H9 (cell line): ENCODE measurements around the gene KCNK1. TPM values are rescaled to one million over a fixed set of nuclear protein-coding genes. Genes with fewer than 3 reads are reported as not detected.

Experiments
- DNase-seq: peaks from one replicate; pipeline ENCODE4 v3.0.0-alpha.2; 2017
- H2AFZ ChIP-seq: one replicate; pipeline ENCODE4 v1.6.1; 2013; ENCODE audit warnings: mild to moderate bottlenecking, low read length, control low read depth, moderate library complexity
- H2AK5ac ChIP-seq: 2 replicates; pipeline ENCODE4 v1.6.1; 2013; ENCODE audit warnings: low read length, control low read depth, mixed read lengths; ENCODE audit not compliant: insufficient read length
- H2BK120ac ChIP-seq: one replicate; pipeline ENCODE4 v1.6.1; 2013; ENCODE audit warnings: low read depth, mild to moderate bottlenecking, low read length, control low read depth, inconsistent platforms; ENCODE audit not compliant: poor library complexity, severe bottlenecking
- H2BK12ac ChIP-seq: 2 replicates; pipeline ENCODE4 v1.6.1; 2013; ENCODE audit warnings: low read length, control low read depth, mixed read lengths, low read depth; ENCODE audit not compliant: insufficient read length
- H2BK15ac ChIP-seq: 2 replicates; pipeline ENCODE4 v1.6.1; 2013; ENCODE audit warnings: low read depth, low read length, control low read depth
- H2BK20ac ChIP-seq: one replicate; pipeline ENCODE4 v1.6.1; 2013; ENCODE audit warnings: low read depth, mild to moderate bottlenecking, low read length, control low read depth, inconsistent platforms; ENCODE audit not compliant: poor library complexity, severe bottlenecking
- H2BK5ac ChIP-seq: 2 replicates; pipeline ENCODE4 v1.6.1; 2013; ENCODE audit warnings: low read length, control low read depth, mixed read lengths; ENCODE audit not compliant: insufficient read length
- H3K14ac ChIP-seq: 2 replicates; pipeline ENCODE4 v1.6.1; 2013; ENCODE audit warnings: low read length, control low read depth; ENCODE audit not compliant: insufficient read depth
- H3K18ac ChIP-seq: 2 replicates; pipeline ENCODE4 v1.6.1; 2013; ENCODE audit warnings: low read depth, mild to moderate bottlenecking, mixed read lengths, low read length, control low read depth; ENCODE audit not compliant: insufficient read length
- H3K23ac ChIP-seq: 2 replicates; pipeline ENCODE4 v1.6.1; 2013; ENCODE audit warnings: low read length, control low read depth, mixed read lengths, low read depth; ENCODE audit not compliant: insufficient read length
- H3K23me2 ChIP-seq: 2 replicates; pipeline ENCODE4 v1.6.1; 2013; ENCODE audit warnings: low read depth, mild to moderate bottlenecking, mixed read lengths, low read length, control low read depth; ENCODE audit not compliant: insufficient read length, poor library complexity, severe bottlenecking
- H3K27ac ChIP-seq: 2 replicates; pipeline ENCODE4 v1.5.1; 2013; ENCODE audit warnings: low read length, control low read depth, mixed read lengths, low read depth; ENCODE audit not compliant: insufficient read length
- H3K27me3 ChIP-seq: 2 replicates; pipeline ENCODE4 v1.6.1; 2013; ENCODE audit warnings: low read length, control low read depth, inconsistent platforms; ENCODE audit not compliant: insufficient read depth
- H3K4ac ChIP-seq: 2 replicates; pipeline ENCODE4 v1.6.1; 2013; ENCODE audit warnings: low read depth, mild to moderate bottlenecking, control low read depth, inconsistent platforms, low read length, moderate library complexity
- H3K4me1 ChIP-seq: 2 replicates; pipeline ENCODE4 v1.6.1; 2013; ENCODE audit warnings: low read length, control low read depth, inconsistent platforms; ENCODE audit not compliant: insufficient read depth
- H3K4me2 ChIP-seq: 2 replicates; pipeline ENCODE4 v1.6.1; 2013; ENCODE audit warnings: low read length, control low read depth, mixed read lengths; ENCODE audit not compliant: insufficient read length, insufficient read depth
- H3K56ac ChIP-seq: 2 replicates; pipeline ENCODE4 v1.6.1; 2013; ENCODE audit warnings: low read depth, mild to moderate bottlenecking, mixed read lengths, low read length, control low read depth; ENCODE audit not compliant: insufficient read length
- H3K79me1 ChIP-seq: 2 replicates; pipeline ENCODE4 v1.6.1; 2013; ENCODE audit warnings: low read depth, mild to moderate bottlenecking, moderate library complexity, low read length, control low read depth, inconsistent platforms; ENCODE audit not compliant: insufficient read depth, poor library complexity, severe bottlenecking
- H3K79me2 ChIP-seq: 2 replicates; pipeline ENCODE4 v1.6.1; 2013; ENCODE audit warnings: low read length, control low read depth, inconsistent platforms; ENCODE audit not compliant: insufficient read depth
- H3K9ac ChIP-seq: 2 replicates; pipeline ENCODE4 v1.6.1; 2013; ENCODE audit warnings: low read length, control low read depth, mixed read lengths; ENCODE audit not compliant: insufficient read length; ENCODE audit errors: extremely low read depth
- H3K9me3 ChIP-seq: one replicate; pipeline ENCODE4 v1.6.1; 2013; ENCODE audit warnings: low read depth, low read length, inconsistent platforms; ENCODE audit not compliant: control insufficient read depth
- H3T11ph ChIP-seq: one replicate; pipeline ENCODE4 v1.6.1; 2013; ENCODE audit warnings: mild to moderate bottlenecking, low read length, control low read depth, inconsistent platforms
- H4K20me1 ChIP-seq: one replicate; pipeline ENCODE4 v1.6.1; 2013; ENCODE audit not compliant: control insufficient read depth, insufficient read length, insufficient read depth
- H4K5ac ChIP-seq: 2 replicates; pipeline ENCODE4 v1.6.1; 2013; ENCODE audit warnings: low read depth, mild to moderate bottlenecking, mixed read lengths, low read length, control low read depth; ENCODE audit not compliant: insufficient read length
- H4K8ac ChIP-seq: replicated peaks from 2 replicates; pipeline ENCODE4 v1.6.1; 2013; ENCODE audit warnings: low read length, control low read depth, mixed read lengths, low read depth; ENCODE audit not compliant: insufficient read length
- H4K91ac ChIP-seq: 2 replicates; pipeline ENCODE4 v1.6.1; 2013; ENCODE audit warnings: low read depth, mild to moderate bottlenecking, moderate library complexity, mixed read lengths, low read length, control low read depth; ENCODE audit not compliant: insufficient read length
- H3K27ac Mint-ChIP-seq, 3 experiments: 2 replicates in 2 of 3; 3 replicates in 1 of 3; pipeline ENCODE4 v1.8.0; 2020 to 2021; ENCODE audit warnings: mixed read lengths in 3 of 3, mild to moderate bottlenecking in 1 of 3, moderate library complexity in 1 of 3
- H3K27me3 Mint-ChIP-seq: 2 replicates; pipeline ENCODE4 v1.8.0; 2021; ENCODE audit warnings: low read depth, mild to moderate bottlenecking, moderate library complexity, mixed read lengths
- H3K36me3 Mint-ChIP-seq, 3 experiments: 2 replicates in 2 of 3; 3 replicates in 1 of 3; pipeline ENCODE4 v1.8.0; 2020 to 2021; ENCODE audit warnings: low read depth in 3 of 3, mixed read lengths in 3 of 3; ENCODE audit not compliant: insufficient read depth in 1 of 3
- H3K4me1 Mint-ChIP-seq, 2 experiments: 2 replicates each; pipeline ENCODE4 v1.8.0; 2020; ENCODE audit warnings: mixed read lengths in 2 of 2
- H3K4me3 Mint-ChIP-seq, 2 experiments: 2 replicates in 1 of 2; 3 replicates in 1 of 2; pipeline ENCODE4 v1.8.0; 2020 to 2021; ENCODE audit warnings: mild to moderate bottlenecking in 2 of 2, mixed read lengths in 2 of 2, moderate library complexity in 1 of 2
- H3K9me3 Mint-ChIP-seq, 2 experiments: 2 replicates in 1 of 2; 3 replicates in 1 of 2; pipeline ENCODE4 v1.8.0; 2020; ENCODE audit warnings: mild to moderate bottlenecking in 2 of 2, mixed read lengths in 2 of 2, moderate library complexity in 1 of 2
- WGBS: extraction: QIAGEN DNeasy Blood & Tissue Kit; methylation state at CpG from one replicate; pipeline ENCODE4 v1.1.7; 2013; ENCODE audit warnings: missing lambda C conversion rate, low lambda C conversion rate, mixed read lengths; ENCODE audit not compliant: insufficient read length; ENCODE audit errors: extremely low coverage; 5-methylcytosine and 5-hydroxymethylcytosine counted together
- total RNA-seq: library from RNA; stranded (reverse); gene quantifications from 2 replicates; pipeline ENCODE4 v1.2.1, GENCODE V29; 2021
- TF ChIP-seq, protein P1 (sequence below): fragments of 200-600 bp; sonication (generic); conservative IDR thresholded peaks from 3 replicates; pipeline ENCODE4 v1.8.0; 2021; ENCODE audit warnings: antibody characterized with exemption, mild to moderate bottlenecking

Gene KCNK1
- total RNA-seq, 1 experiment from 2014 or later = 9.9 TPM

DNA sequence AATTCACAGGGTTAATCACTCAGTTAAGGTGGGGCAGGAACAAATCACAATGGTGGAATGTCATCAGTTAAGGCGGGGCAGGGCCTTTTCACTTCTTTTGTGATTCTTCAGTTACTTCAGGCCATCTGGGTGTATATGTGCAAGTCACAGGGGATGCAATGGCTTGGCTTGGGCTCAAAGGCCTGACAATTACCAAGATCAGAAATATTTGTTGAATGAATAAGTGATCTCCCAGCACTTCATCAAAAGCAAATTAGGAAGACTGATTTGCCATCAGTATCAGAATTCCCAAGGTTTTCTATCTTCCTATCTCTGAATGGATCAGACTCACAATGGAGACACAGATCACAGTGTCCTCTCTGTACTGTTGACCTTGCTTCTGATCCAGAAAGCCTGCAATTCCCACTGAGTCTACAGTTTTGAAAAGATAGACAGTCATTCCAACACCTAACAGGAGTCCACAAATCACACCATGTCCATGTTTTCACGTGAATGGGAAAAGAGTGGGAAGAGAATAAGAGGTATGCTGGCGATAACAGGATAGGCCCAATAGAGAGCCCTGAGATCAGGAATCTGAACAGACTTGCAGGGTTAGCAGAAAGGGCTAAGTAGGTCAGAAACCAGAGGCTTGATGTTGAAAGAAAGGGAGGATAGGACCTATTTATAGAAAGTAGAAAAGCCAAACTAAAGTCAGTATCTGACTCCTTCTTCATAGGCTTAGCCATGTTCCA is 75.3 kb downstream of the KCNK1 start:
- H4K8ac ChIP-seq = no peak overlapping the region
- no peaks in the 10 kb centered on the region for H4K20me1 ChIP-seq
- no peak overlapping the region for H3K56ac ChIP-seq
- Mint-ChIP-seq H3K9me3 (no peaks in the 10 kb centered on the region), H3K36me3 (no peaks in the 10 kb centered on the region), H3K27ac (no peak overlapping the region), H3K4me1 (peaks cover 40 to 44% of the 10 kb centered on the region in 2 experiments), H3K27me3 (no peaks in the 10 kb centered on the region; the same call in 1 of the 2 replicates), H3K4me3 (no peak overlapping the region)
- no peaks in the 10 kb centered on the region for H3K9me3 ChIP-seq
- H2BK15ac ChIP-seq = no peak overlapping the region
- no peak overlapping the region for H4K5ac ChIP-seq
- no peak overlapping the region for H2AK5ac ChIP-seq
- H3K18ac ChIP-seq = no peak overlapping the region
- no peak overlapping the region for H3K4me2 ChIP-seq
- H3T11ph ChIP-seq = no peak overlapping the region
- TF ChIP-seq, protein P1, sequence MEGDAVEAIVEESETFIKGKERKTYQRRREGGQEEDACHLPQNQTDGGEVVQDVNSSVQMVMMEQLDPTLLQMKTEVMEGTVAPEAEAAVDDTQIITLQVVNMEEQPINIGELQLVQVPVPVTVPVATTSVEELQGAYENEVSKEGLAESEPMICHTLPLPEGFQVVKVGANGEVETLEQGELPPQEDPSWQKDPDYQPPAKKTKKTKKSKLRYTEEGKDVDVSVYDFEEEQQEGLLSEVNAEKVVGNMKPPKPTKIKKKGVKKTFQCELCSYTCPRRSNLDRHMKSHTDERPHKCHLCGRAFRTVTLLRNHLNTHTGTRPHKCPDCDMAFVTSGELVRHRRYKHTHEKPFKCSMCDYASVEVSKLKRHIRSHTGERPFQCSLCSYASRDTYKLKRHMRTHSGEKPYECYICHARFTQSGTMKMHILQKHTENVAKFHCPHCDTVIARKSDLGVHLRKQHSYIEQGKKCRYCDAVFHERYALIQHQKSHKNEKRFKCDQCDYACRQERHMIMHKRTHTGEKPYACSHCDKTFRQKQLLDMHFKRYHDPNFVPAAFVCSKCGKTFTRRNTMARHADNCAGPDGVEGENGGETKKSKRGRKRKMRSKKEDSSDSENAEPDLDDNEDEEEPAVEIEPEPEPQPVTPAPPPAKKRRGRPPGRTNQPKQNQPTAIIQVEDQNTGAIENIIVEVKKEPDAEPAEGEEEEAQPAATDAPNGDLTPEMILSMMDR = no peak
- H2BK120ac ChIP-seq = no peak overlapping the region
- H3K9ac ChIP-seq = no peak overlapping the region
- H3K23ac ChIP-seq = no peak overlapping the region
- peaks cover 2% of the 10 kb centered on the region; the same call in 1 of the 2 replicates for H3K4me1 ChIP-seq
- H3K23me2 ChIP-seq = no peaks in the 10 kb centered on the region
- H3K4ac ChIP-seq = no peak overlapping the region
- no peaks in the 10 kb centered on the region for H3K79me2 ChIP-seq
- H4K91ac ChIP-seq = no peak overlapping the region
- no peak overlapping the region for H3K14ac ChIP-seq
- H3K27me3 ChIP-seq = no peaks in the 10 kb centered on the region
- H3K79me1 ChIP-seq = no peaks in the 10 kb centered on the region
- no peak overlapping the region for H2BK12ac ChIP-seq
- no peak overlapping the region for H2BK5ac ChIP-seq
- no peak overlapping the region for H2BK20ac ChIP-seq
- no peak for DNase-seq
- WGBS = no CpG with 5 or more reads among the region's 3 CpGs
- no peak overlapping the region for H2AFZ ChIP-seq
- H3K27ac ChIP-seq = no peak overlapping the region
